ENCODE results near the gene AKT1.

DNA sequence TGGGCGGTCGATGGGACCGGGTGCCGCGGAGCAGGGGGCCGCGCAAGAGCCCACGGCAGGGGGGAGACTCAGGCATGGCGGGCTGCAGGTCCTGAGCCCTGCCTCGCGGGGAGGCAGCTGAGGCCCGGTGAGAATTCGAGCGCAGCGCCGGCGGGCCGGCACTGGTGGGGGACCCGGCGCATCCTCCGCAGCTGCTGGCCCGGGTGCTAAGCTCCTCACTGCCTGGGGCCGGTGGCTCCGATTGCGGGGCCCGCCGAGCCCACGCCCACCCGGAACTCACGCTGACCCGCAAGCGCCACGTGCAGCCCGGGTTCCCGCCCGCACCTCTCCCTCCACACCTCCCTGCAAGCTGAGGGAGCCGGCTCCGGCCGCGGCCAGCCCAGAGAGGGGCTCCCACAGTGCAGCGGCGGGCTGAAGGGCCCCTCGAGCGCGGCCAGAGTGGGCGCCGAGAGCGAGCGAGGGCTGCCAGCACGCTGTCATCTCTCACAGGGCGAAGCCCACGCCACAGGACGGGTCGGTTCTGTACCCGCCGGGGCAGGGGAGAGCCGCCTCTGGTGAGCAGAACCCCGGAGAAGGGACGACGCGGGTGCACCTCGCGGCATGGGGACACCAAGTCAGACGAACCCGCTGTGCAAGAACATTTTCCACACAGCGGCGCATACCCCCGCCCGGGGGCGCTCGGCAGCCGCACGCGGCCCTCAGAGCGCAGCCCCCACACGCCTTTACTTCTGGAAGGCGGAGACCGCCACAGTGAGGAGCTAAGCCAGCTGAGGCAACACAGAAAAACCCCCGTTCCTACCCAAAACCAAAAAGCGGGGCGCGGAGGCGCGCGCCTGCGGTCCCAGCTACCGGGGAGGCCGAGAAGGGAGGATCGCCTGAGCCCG is 43.8 kb downstream of the AKT1 start:
- TF ChIP-seq POLR2A (IDR thresholded peaks at IDR 0.05; ENCODE audit: low read depth, low read length) (no peak), CTCF (conservative IDR thresholded peaks at IDR 0.05; ENCODE audit: low read depth, low read length) (no peak), FOS (IDR thresholded peaks at IDR 0.05; ENCODE audit: low read depth, low read length) (no peak), MXI1 (IDR thresholded peaks at IDR 0.05; ENCODE audit: borderline replicate concordance, low read depth, low read length) (no peak), ELK1 (IDR thresholded peaks at IDR 0.05; ENCODE audit: borderline replicate concordance, low read depth, low read length) (no peak), MAZ (IDR thresholded peaks at IDR 0.05; ENCODE audit: borderline replicate concordance, low read depth, low read length) (no peak), RAD21 (IDR thresholded peaks at IDR 0.05; ENCODE audit: low read length) (no peak), CEBPB (IDR thresholded peaks at IDR 0.05; ENCODE audit: low read depth, low read length) (no peak), CHD1 (IDR thresholded peaks at IDR 0.05; ENCODE audit: low read depth, low read length) (no peak)
